Neuron (in vitro differentiated cells): ENCODE data around the gene ZNF197.
A peak's percentile ranks its signal among the peaks of the same experiment; 100 is the strongest.
"Not testable (repeated sequence)": the region's sequence is repeated elsewhere in the genome, so short reads cannot be mapped to it uniquely, and the experiment has no call there.

ENCODE experiments used
- H2AFZ ChIP-seq: one replicate; pipeline ENCODE4 v1.6.1; 2013; ENCODE audit warnings: low read depth, mild to moderate bottlenecking, inconsistent platforms, low read length, moderate library complexity
- H3K27me3 ChIP-seq: one replicate; pipeline ENCODE4 v1.6.1; 2013; ENCODE audit warnings: low read length; ENCODE audit not compliant: insufficient read depth
- H3K36me3 ChIP-seq: one replicate; pipeline ENCODE4 v1.6.1; 2013; ENCODE audit warnings: low read length; ENCODE audit not compliant: insufficient read depth
- H3K4me1 ChIP-seq: one replicate; pipeline ENCODE4 v1.6.1; 2013; ENCODE audit warnings: low read length; ENCODE audit not compliant: insufficient read depth
- H3K4me3 ChIP-seq: 2 replicates; pipeline ENCODE4 v1.5.1; 2013; ENCODE audit warnings: mild to moderate bottlenecking, low read length, moderate library complexity
- H3K9me3 ChIP-seq: one replicate; pipeline ENCODE4 v1.6.1; 2013; ENCODE audit warnings: low read length

Gene ZNF197

DNA sequence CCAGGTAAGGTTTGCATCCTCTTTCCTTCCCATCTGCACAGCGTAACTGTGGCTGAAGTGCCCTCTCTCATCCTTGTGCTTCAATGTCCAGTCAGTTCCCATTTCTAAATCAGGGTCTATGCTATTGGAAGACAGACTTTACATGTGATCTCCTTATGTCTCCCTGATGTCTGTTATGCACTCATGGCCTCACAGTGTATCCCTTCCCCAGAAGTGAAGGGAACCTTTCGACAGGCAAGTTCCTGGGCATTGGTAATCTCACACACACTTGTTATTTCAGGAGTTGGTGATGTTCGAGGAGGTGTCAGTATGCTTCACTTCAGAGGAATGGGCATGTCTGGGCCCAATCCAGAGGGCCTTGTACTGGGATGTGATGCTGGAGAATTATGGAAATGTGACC, 7.4 kb downstream of the ZNF197 start:
- Histone ChIP-seq H2AFZ (no peak overlapping the region), H3K4me1 (no peaks in the 10 kb centered on the region), H3K36me3 (peaks cover 72% of the 10 kb centered on the region), H3K4me3 (no peak overlapping the region), H3K27me3 (no peaks in the 10 kb centered on the region), H3K9me3 (peaks cover 6% of the 10 kb centered on the region)

DNA sequence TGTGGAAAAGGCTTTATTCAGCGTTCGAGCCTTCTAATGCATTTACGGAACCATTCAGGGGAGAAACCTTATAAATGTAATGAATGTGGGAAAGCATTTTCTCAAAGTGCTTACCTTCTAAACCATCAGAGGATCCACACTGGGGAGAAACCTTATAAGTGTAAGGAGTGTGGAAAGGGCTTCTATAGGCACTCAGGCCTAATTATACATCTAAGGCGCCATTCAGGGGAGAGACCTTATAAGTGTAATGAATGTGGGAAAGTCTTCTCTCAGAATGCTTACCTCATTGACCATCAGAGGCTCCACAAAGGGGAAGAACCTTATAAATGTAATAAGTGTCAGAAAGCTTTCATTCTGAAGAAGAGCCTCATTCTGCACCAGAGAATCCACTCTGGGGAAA, 17.5 kb downstream of the ZNF197 start:
- Histone ChIP-seq H3K36me3 (peaks cover 62% of the 10 kb centered on the region), H3K9me3 (peaks cover 32% of the 10 kb centered on the region), H3K27me3 (no peaks in the 10 kb centered on the region), H3K4me1 (no peaks in the 10 kb centered on the region), H3K4me3 (no peak overlapping the region), H2AFZ (no peak overlapping the region)

DNA sequence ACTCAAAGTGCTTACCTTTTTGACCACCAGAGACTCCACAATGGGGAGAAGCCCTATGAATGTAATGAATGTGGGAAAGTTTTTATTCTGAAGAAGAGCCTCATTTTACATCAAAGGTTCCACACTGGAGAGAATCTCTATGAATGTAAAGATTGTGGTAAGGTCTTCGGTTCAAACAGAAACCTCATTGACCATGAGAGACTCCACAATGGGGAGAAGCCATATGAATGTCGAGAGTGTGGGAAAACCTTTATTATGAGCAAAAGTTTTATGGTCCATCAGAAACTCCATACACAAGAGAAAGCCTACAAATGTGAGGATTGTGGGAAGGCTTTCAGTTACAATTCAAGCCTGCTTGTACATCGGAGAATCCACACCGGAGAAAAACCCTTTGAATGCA, 18.2 kb downstream of the ZNF197 start:
- Histone ChIP-seq H3K36me3 (peaks cover 58% of the 10 kb centered on the region), H2AFZ (no peak overlapping the region), H3K9me3 (peaks cover 32% of the 10 kb centered on the region), H3K4me1 (peaks cover 3% of the 10 kb centered on the region), H3K4me3 (no peak overlapping the region), H3K27me3 (no peaks in the 10 kb centered on the region)

DNA sequence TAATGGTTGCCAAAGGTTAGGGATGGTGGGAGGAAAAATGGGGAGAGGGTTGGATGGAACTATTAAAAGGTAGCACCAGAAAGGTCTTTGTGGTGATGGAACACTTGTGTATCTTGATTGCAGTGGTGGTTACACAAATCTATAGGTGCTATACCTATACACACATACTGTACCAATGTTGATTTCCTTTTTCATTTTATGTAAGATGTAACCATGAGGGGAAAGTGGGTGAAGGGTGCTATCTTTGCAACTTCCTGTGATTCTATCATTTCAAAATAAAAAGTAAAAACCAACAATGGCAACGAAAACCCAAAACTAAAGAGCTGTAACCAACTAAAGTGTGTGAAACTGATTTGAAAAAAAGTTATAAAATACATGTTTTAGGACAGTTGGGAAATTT, 22.9 kb downstream of the ZNF197 start:
- peaks cover 6% of the 10 kb centered on the region for H3K4me1 ChIP-seq
- H2AFZ ChIP-seq = no peak overlapping the region
- H3K27me3 ChIP-seq = no peaks in the 10 kb centered on the region
- peaks cover 10% of the 10 kb centered on the region for H3K9me3 ChIP-seq
- H3K4me3 ChIP-seq = peak overlapping the region; percentile 87
- peaks cover 43% of the 10 kb centered on the region for H3K36me3 ChIP-seq

DNA sequence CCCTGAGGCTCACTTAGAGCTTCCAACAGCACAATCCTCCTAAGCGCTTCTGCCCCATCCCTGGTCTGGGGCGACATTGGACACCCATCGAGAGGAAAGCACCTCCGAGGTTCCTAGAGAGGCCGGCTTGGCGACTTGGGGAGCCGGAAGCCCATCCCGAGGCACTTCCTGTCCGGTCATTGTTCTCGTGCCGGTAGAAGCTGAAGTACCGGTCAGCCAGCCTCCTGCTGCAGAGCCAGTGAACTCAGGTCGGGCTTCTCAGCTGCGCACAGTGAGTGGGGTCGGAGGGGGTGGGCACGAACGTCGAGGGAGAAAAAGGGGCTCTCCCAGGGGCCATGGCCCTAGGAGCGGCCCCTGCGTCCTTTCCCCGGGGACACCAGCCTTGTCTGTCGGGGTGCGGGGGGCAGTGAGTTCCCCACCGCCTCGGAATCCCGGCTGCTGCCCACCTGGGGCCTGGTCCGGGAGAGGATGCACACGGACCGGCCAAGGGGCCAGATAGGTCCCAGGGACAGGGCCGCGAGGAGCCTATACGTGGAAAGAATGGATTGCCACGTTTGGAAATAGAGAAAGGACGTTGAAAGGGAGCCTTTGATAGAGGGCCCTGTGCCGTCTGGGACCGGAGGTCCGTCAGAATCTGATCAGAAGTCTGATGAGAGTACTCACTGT, 23.9 kb downstream of the ZNF197 start, which contains the start of gene ZNF35:
Gene ZNF35, plus strand, starts transcription at position 169 of the 666 bp plus-strand sequence. CDS start 2,336 bp downstream, outside the sequence.
- Histone ChIP-seq H3K4me1 (peaks cover 6% of the 10 kb centered on the region), H3K4me3 (peak within 1 kb of the TSS; percentile 87), H3K9me3 (peaks cover 8% of the 10 kb centered on the region), H3K27me3 (no peaks in the 10 kb centered on the region), H2AFZ (peak within 1 kb of the TSS; percentile 55), H3K36me3 (peaks cover 43% of the 10 kb centered on the region)

DNA sequence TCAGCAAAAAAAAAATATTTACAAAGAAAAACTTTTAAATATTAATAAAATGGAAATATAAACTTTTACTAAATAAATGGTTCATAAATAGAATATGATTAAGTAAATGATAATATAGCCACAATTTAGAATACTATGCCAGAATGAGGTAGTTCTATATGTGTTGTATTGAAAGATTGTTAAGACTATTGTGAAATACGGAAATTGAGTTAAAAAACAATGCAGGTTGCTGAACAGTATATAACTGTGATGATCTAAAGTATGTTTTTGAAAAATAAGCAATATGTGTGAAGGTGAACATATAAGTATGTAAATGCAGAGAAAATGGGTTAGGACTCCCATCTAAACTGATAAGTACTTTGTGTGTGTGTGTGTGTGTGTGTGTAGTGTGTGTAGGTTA, 24.9 kb downstream of the ZNF197 start:
- H3K27me3 ChIP-seq = no peaks in the 10 kb centered on the region
- H3K36me3 ChIP-seq = peaks cover 43% of the 10 kb centered on the region
- peak overlapping the region; percentile 87 for H3K4me3 ChIP-seq
- H2AFZ ChIP-seq = no peak overlapping the region
- H3K9me3 ChIP-seq = peaks cover 12% of the 10 kb centered on the region
- peaks cover 6% of the 10 kb centered on the region for H3K4me1 ChIP-seq

DNA sequence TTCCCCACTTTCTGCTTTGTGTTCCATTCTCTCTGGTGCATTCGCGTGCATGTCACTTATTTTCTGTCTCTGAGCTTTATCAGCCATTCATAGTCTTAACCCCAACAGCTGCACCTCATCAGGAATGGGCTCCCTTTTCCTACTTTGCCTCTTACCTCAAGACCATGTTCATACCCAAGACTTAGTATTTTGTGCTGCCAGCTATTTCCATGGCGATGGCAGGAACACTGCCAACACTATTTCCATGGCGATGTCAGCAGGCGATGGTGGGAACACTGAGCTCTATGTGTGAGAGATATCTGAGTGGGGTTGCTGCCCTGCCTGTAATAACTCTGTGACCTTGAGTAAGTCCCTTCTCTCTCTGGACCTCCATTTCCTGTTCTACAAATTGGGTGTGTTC, 29.2 kb downstream of the ZNF197 start:
- Histone ChIP-seq H2AFZ (no peak overlapping the region), H3K36me3 (peaks cover 76% of the 10 kb centered on the region)

DNA sequence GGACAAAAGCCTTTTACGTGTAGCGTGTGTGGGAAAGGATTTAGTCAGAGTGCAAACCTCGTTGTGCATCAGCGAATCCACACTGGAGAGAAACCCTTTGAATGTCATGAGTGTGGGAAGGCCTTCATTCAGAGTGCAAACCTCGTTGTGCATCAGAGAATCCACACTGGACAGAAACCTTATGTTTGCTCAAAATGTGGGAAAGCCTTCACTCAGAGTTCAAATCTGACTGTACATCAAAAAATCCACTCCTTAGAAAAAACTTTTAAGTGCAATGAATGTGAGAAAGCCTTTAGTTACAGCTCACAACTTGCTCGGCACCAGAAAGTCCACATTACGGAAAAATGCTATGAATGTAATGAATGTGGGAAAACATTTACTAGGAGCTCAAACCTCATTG, 34.2 kb downstream of the ZNF197 start:
- Histone ChIP-seq H2AFZ (no peak overlapping the region), H3K9me3 (peaks cover 34% of the 10 kb centered on the region), H3K4me1 (no peaks in the 10 kb centered on the region), H3K27me3 (no peaks in the 10 kb centered on the region), H3K4me3 (no peak overlapping the region), H3K36me3 (peaks cover 74% of the 10 kb centered on the region)

More for the DNA sequence above, 29.2 kb downstream of the ZNF197 start:
- Histone ChIP-seq H3K4me3 (no peak overlapping the region), H3K9me3 (peaks cover 30% of the 10 kb centered on the region), H3K4me1 (no peaks in the 10 kb centered on the region), H3K27me3 (no peaks in the 10 kb centered on the region)

DNA sequence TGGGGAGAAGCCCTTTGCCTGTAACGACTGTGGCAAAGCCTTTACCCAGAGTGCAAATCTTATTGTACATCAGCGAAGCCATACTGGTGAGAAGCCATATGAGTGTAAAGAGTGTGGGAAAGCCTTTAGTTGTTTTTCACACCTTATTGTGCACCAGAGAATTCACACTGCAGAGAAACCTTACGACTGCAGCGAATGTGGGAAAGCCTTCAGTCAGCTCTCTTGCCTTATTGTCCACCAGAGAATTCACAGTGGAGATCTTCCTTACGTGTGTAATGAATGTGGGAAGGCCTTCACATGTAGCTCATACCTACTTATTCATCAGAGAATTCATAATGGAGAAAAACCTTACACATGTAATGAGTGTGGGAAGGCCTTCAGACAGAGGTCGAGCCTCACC, 34.6 kb downstream of the ZNF197 start:
- peaks cover 70% of the 10 kb centered on the region for H3K36me3 ChIP-seq
- no peaks in the 10 kb centered on the region for H3K27me3 ChIP-seq
- H3K4me1 ChIP-seq = no peaks in the 10 kb centered on the region
- H3K4me3 ChIP-seq = no peak overlapping the region
- no peak overlapping the region for H2AFZ ChIP-seq
- H3K9me3 ChIP-seq = peaks cover 31% of the 10 kb centered on the region

DNA sequence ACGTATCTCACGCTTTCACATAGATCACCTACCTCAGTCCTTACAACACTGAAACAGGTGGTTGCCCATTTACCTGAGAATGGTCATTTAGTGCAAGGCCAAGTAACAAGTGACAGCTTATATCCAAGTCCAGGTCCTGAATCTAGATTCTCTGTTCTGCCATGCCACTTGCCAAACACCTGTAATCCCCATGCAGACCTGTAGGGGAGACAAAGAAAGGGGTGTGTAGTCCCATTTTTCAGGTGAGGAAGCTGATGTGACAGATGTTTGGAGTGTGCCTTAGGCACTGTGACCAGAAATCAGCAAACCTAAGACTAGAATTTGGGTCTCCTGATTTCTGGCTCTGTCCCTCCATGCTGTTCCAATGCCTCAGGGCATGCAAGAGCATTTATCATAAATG, 36.4 kb downstream of the ZNF197 start:
- Histone ChIP-seq H3K9me3 (peaks cover 31% of the 10 kb centered on the region), H2AFZ (no peak overlapping the region), H3K4me3 (no peak overlapping the region), H3K4me1 (no peaks in the 10 kb centered on the region), H3K36me3 (peaks cover 61% of the 10 kb centered on the region), H3K27me3 (no peaks in the 10 kb centered on the region)

DNA sequence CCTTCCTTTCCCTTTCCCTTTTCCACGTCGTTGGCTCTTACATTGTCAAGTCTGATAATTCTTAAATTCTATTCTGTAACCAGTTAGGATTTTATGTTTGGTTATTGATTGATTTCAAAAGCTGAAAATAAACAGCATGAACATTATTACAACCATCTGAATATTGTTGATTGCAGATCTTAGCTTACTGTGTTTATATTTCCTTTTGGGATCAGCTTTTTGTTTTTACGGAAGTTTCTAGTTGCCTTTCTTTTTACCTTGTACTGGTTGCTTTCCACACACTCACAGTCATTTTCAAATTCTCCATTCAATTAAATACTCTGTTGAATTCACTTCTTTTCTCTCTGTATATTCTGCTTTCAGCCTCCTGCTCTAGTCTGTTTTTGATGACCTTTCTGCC, 40.3 kb downstream of the ZNF197 start:
- Histone ChIP-seq H2AFZ (no peak overlapping the region), H3K4me1 (no peaks in the 10 kb centered on the region)

DNA sequence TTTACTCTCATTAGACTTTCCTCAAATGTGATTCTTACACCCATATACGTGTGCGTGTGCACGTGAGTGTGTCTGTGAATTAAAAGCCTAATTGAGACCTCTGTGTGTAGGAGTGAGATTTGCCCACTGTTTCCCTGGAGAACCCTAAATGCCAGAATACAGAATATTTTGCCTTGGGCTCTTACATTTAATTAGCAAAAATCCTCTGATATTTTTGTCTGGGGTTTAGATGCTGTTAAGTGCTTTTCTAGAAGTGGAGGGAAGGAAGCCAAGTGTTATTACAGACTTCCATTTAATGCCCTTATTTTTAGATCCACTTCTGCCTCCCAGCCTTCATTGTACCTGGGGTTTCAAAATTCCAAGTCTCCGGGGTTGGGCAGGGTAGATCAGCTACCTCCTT, 41.5 kb downstream of the ZNF197 start:
- no peak overlapping the region for H3K4me3 ChIP-seq
- H2AFZ ChIP-seq = no peak overlapping the region
- no peaks in the 10 kb centered on the region for H3K4me1 ChIP-seq
- H3K36me3 ChIP-seq = peaks cover 9% of the 10 kb centered on the region
- peaks cover under 1% of the 10 kb centered on the region for H3K9me3 ChIP-seq
- no peaks in the 10 kb centered on the region for H3K27me3 ChIP-seq

More for the DNA sequence above, 40.3 kb downstream of the ZNF197 start:
- Histone ChIP-seq H3K4me3 (no peak overlapping the region), H3K9me3 (peaks cover 3% of the 10 kb centered on the region), H3K27me3 (no peaks in the 10 kb centered on the region), H3K36me3 (peaks cover 21% of the 10 kb centered on the region)

DNA sequence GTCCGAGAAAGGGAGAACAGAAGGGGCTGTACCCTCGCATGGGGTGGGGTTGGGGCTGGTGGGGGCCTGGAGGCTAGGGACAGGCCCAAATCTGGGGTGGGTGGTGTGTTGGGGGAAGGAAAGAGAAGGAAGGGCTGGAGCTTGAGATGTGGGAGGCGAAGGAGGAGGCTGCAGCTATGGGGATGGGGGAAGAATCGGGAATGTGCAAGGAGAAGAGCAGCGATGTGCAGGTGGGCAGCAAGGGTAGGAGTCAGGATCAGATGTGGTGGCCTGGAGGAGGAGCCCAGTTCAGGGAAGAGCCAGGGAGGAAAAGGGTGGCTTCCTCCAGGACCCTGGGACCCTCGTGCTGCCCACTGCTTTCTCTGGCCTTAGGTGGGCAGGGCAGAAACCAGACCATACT, 44.9 kb downstream of the ZNF197 start:
- Histone ChIP-seq H3K4me1 (no peaks in the 10 kb centered on the region), H3K36me3 (peaks cover 6% of the 10 kb centered on the region), H3K4me3 (no peak overlapping the region), H2AFZ (no peak overlapping the region), H3K27me3 (no peaks in the 10 kb centered on the region), H3K9me3 (peaks cover 6% of the 10 kb centered on the region)

DNA sequence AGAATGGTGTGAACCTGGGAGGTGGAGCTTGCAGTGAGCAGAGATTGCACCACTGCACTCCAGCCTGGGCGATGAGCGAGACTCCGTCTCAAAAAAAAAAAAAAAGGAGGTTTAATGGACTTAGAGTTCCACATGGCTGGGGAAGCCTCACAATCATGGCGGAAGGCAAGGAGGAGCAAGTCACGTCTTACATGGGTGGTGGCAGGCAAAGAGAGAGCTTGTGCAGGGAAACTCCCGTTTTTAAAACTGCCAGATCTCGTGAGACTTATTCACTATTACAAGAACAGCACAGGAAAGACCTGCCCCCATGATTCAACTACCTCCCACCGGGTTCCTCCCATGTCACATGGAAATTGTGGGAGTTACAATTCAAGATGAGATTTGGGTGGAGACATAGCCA, 48.6 kb downstream of the ZNF197 start:
- H3K27me3 ChIP-seq, H3K4me1 ChIP-seq, H2AFZ ChIP-seq, H3K4me3 ChIP-seq, H3K36me3 ChIP-seq, H3K9me3 ChIP-seq: not testable (repeated sequence)
